ENCODE data around the gene KCNIP4.

KCNIP4 gene

DNA sequence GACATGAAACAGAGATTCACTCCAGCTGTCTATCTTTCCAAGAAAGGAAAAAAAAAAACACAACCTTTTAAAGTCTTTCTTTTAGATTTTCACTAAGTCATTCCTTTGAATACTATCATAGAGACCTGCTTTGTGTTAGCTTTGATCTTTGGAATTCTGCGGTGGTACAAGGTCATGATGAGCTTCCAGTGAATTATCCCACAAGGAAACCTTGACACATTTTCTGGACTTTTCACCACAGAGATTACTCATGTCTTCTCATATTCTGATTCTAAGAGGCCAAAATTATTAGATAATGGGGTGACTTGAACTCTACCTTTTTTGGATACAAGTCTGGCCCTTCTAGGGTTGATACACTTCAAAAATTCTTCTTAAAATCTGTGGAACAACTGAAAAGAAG is 1046.7 kb downstream of the KCNIP4 start:
- DNase-seq = no peak

DNA sequence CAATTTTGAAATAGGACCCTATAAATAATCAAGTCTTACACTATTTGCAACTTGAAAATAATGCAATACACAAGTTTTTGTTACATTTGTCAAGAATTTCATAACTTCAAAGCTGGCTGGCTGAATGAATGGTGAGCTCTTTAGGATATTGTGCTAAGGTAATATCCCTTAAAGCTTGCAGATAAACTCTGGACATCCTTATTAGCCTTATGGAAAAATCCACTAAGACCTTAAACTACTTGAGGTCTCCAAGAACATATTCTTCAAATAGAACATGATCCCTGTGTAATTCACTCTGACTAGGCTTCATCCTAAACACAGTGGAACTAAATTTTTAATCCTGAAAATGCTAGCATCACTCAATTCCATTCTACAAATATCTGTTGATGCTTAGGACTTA is 1049.0 kb downstream of the KCNIP4 start:
- no peak for DNase-seq

DNA sequence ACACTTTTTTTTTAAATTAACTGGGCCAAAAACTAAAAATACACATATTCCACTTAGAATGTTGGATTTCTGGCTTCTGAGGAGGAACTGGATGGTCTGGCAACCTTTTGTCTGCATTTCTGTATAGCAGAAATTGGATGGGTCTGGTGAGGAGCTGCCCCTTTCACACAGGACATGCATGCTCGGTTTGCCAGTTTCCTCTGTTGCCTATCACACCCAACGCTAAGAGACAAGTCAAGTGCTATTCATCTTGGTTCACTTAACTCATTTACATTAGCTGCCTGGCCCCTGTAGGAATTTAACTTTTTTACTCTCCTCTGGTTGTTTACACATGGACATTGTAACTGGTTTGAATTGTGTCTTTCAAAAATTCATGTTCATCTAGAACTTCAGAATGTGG is 1052.6 kb downstream of the KCNIP4 start:
- DNase-seq = no peak

DNA sequence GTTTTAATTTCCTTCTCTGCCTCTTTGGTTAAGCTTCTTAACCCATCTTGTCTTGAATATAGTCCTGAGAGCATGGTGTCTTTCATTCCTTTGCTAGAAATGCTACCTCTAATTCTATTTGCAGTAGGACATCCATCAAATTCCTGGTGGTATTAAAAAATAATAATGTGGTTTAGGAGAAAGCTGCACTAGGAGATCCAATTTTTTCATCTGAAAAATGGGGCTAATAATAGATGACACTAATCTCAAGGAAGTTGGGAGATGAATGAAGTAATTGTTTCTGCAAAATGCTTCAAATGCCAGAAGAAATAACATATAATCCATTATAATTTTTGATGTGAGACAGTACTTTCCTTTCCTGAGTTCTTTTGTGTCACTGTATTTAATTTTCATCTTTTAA is 1053.4 kb downstream of the KCNIP4 start:
- DNase-seq = no peak

DNA sequence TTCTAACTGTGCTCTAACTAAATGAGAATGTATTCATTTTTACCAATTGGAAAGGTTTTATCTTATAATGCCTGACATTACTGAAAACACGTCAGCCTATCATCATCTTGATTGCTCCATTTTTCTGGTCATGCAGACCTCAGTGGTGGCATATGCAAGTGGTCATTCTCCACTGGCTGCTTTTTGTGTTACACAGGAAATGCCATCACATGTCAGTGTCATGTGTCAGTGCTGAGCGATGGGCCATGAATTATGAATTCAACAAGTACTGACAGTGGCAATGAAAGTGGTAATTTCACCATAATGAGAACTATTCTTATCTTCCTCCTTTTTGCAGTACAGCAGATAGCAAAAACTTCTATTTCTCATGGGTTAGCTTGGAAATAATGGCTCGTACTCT is 1057.8 kb downstream of the KCNIP4 start:
- no peak for DNase-seq

DNA sequence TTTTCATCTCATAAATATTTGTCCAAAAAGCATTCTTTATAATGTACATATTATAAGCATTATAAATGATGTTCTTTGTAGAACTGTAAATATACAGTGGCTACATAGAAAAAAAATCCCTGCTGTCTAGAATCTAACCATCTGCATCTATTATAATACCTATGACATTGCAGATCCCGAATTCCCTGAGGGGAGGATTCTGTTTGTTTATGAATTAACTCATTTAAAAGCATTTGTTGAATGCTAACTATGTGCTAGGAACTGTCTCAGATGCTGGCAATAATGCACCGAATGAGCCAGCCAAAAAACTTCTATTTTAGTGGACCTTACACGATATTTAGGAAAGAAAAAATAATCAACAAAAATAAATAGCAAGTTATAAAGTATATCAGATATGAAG is 1058.7 kb downstream of the KCNIP4 start:
- DNase-seq = no peak

DNA sequence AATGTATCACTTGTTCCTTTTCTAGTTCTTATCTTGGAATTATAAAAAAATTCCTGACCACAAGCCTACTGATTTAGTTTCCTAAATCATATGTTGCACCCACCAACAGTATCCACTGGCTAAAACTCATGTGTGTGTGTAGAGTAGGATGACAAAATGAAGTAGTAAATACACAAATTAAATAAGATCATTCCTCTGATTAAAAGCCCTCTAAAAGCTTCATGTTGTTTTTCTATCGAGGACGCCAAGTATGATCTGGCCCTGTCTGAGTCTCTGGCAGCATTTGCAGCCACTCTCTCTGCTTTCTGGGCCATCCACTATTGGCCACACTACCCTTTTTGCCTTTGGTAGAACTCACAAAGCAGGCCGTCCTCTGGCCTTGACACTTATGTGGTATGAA is 1064.9 kb downstream of the KCNIP4 start:
- no peak for DNase-seq

DNA sequence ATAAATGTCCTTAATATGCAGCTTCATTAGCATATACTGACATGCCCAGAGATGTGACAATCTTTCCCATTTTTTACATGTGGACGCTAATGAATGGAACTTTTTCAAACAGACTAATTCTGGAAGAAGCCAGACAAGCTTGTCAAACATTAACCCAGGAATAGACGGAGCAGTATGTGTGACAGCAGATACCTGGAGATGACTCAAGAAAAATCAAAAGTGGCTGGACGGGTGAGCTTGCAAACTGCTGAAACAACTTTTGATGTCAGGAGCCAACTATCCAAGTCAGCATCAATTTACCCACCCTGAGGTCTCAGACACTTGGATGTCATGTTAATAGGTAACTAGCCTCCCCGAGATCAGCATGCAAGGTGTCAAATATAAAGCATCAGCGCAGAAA is 1065.3 kb downstream of the KCNIP4 start:
- DNase-seq = no peak

DNA sequence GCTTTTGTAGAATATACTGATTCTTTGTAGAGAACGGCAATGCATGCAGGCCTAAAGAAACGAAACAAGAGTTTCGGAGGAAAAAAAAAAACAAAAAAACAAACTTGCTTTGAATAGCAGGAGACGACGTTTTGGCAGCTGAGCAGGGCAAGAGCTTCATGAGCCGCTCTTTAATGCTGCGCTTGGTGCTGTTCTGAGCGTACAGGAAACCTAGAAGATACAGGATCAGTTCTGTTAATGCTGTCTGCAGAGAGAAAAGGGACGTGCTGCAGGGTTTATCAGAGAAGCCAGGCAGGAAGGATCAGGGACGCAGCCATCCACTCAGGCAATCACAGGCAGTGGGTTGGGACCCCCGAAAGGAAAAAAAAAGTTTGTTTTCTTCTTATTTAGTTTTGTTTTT is 1066.1 kb downstream of the KCNIP4 start:
- DNase-seq = no peak

DNA sequence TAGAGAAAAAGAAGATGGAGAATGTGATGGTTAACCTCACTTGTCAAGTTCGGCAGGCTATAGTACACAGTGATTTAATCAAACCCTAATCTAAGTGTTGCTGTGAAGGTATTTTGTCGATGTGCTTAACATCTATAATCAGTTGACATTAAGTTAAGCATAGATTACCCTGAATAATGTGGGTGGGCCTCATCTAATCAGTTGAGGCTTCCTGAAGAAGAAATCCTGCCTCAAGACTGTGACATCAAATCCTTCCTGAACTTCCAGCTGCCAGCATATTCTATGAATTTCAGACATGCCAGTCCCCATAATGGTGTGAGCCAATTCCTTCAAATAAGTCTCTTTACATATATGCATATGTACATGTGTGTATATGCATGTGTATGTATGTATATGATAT is 1066.9 kb downstream of the KCNIP4 start:
- DNase-seq = no peak

DNA sequence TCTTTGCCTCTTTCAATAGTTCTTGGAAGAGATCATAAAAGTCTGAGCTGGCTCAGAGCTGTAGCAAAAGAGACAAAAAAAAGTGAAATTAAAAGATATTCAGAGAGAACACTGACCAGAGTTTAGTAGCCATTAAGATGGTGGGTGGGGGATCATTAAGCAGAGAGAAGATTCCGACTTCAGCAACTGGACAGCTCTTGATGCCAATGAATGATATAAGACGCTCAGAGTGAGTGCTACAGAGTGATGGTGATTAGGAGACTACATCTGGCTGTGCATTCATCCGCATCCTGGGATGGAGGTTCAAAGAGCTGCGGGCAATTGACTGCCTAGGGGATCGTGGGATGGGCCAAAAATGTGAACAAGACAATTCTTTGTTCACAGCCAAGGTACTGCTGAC is 1069.8 kb downstream of the KCNIP4 start:
- no peak for DNase-seq

DNA sequence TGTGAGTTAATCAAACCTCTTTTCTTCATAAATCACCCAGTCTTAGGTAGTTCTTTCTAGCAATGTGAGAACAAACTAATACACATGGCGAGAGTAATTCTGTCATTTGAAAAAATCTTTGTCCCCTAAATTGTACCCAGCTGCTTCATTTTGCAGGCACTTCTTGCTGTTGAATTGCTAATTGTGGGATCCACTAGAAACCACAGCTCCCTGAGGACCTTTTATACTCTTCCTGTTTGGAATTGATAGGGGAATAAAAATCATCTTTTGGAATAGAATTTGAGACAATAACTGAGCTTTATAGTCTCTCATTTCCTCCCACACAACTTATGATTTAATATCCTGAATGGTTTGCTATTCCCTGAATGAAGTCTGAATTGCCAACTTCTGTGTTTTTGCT is 1078.1 kb downstream of the KCNIP4 start:
- DNase-seq = no peak

DNA sequence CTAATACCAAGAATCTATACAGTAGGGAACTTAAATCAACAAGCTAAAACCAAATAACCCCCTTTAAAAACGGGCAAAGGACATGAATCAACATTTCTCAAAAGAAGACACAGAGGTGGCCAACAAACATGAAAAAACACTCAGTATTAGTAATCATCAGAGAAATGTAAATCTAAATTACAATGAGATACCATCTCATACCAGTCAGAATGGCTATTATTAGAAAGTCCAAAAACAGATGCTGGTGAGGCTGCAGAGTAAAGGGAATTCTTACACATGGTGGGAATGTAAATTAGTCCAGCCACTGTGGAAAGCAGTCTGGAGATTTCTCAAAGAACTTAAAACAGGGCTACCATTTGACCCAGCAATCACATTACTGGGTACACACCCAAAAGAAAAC is 1080.5 kb downstream of the KCNIP4 start:
- DNase-seq = no peak

DNA sequence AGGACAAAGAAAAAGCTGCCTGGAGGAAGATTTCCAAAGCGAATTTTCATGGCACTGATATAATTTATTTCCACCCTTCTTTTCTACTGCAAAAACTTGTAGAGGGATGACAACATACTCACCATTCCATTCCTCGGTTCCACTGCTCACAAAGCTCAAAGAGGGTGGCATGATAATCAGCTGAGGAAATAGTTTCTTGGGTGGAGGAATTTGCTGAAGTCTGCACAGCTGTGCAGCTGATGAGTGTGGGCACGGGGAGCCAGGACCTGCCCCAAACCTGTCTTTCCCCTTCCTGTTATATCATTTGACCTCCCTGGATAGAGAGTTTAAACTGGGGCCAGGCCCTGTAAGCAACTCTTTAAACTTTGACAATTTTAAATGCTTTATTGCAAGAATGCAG is 1087.7 kb downstream of the KCNIP4 start:
- DNase-seq = no peak

DNA sequence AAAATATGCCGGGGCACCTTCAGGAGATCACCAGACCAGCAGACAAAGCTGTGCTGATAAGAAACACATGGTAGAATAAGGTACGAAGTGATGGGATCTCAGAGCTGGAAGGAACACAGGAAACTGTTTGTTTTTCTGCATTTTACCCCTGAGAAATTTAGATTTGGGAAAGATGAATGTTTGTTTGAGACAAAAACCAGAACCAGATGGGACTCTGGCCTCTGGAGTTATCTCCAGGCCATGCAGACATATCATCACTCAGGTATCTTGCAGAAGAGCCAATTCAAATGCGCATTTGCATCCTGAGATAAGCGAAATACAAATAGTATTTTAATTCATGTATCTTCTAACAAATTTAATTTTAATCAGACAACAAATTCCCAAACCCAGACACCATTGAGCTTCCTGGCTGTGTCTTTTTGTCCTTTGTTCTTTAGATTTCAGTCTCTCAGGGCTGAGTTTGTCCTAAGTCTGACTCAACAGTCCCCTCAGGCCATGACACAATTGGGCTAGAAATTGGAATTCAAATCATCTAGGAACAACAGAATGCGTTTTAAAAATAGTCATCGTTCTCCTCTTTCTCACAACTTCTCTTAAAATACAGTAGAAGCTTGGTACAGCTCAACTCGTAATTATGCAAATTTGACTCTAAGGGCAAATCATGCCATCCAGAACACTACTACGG is 1089.3 kb downstream of the KCNIP4 start:
- DNase-seq = no peak

DNA sequence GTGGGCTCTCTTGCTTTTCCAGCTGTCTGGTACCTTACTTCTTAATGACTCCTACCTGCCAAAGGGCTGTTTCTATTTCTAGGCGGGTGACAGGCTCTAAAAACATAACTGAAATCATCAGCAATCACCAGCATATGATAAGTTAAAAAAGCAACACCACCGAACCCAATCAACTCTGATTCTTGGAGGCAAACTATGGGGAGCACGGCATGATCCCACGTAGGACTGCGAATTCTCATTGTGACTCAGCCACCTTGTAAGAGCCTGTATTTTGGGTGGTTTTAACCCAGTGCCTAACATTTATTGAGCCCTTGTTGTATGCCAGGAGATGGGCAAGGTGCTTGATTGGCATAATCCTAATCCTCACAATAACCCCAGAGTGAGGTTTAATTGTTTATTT is 1091.5 kb downstream of the KCNIP4 start:
- no peak for DNase-seq

DNA sequence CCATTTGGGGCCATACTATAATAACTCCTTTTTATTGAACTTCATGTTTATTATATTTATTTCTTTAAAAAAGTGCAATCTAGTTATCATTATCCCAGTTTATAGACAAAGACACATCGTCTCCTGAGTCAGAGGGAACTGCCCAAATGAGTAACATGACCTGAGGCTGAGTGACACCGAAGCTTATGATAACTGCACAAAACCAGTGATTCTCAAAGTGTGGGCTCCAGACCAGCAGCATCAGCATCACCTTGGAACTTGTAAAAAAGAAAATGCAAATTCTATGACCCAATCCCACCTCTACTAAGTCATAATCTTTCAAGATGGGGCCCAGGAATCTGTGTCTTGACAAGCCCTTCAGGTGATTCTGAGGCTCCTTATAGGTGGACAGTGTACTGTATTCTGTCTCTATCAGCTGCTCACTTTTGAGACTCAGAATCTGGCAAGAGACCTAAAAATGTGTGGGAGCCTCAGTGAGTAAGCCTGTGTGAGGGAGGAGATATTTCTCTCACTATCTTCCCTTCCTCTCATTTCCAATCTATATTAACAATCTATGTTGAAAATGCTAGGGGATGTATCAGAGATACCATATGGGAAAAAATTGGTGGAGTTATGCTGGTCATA is 1101.3 kb downstream of the KCNIP4 start:
- no peak for DNase-seq

DNA sequence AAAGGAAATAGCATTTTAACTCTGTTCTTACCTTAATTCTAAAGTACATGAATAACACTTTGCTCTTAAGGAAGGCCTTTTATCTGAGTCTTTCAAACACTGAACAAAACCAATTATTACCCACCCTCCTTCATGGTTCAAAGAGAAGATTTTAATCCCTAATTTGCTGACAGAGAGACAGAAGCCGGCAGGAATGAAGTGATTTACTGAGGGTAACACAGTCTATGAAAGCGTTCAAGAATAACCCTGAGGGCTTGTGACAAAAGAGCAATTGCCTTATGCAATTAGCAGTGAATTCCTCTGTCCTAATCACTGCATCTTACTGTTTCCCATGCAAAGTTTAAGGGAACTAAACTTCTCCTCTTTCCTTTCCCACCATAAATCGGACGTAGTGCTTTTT is 1104.3 kb downstream of the KCNIP4 start:
- no peak for DNase-seq

DNA sequence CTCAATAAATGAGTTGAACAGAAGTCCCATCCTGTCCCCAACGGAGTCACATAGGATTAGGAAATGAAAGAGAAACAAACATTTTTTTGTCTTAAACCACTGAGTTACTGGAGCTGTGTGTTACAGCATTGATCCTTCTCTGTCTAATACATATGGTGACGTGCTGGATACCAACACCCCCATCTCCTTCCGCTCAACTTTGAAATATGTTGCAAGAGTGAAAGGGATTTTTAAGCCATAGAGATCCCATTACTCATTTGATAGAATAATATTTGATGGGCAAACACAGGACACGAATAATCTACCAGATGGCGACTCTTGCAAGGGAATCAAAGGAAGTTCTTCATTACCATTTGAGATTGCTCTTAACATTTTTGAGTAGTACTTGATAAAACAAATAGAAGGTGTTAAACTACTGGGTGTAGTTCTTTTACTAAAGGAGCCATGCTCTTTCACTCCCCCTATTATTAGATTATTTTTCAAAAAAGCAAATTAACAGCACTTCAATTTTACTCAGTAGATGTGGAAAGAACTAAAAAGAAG is 1107.9 kb downstream of the KCNIP4 start:
- DNase-seq = no peak

DNA sequence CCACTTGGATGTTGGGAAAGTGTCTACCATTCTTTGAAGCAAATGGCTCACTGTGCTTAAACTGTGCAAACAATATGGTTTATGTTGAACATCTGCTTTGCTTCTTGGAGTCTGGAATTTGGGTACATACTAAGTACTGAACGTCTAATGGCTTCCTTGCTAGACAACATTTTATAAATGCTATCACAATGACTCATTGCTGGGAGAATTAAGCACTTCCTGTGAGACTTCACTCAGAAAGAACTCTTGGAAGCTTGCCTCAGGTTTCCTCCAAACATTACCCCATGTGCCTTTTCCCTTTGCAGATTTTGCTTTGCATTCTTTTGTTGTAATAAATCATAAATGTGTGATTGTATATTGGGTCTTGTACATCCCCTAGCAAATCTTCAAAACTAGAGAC is 1108.6 kb downstream of the KCNIP4 start:
- DNase-seq = no peak

DNA sequence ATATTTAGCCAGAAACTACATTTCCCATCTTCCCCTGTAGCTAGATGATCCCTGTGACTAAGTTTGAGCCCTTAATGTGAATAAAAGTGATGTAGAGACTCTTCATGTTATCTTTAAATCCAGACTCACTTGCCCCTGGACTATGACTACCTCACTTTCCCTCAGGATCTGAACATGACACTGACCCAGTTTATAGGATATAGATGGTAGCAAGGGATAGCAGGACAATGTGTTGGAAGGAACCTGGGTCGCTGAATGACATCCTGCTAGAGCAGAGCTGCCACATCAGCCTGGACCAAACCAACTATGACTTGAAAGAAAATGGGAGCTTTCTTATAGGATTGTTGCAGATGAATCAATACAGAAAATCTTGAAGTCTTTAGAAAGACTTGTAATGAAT is 1110.1 kb downstream of the KCNIP4 start:
- DNase-seq = no peak

DNA sequence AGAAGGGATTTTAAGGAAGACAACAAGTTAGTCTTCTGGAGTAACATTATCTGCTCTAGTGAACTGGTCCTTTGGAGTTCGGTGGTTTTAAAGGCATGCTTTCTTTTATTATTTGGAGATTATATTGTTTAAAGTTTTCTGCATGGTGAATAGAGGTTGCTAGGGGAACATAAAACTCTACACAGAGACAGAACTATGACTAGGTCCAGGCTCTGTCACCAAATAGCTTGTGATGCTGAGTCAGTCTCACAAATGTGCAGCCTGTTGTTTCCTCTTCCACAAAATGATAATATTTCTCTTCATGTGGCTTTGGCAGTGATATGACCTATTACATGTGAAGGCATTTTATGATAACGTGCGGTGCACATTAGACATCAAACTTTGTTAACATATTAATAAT is 1115.7 kb downstream of the KCNIP4 start:
- DNase-seq = no peak

DNA sequence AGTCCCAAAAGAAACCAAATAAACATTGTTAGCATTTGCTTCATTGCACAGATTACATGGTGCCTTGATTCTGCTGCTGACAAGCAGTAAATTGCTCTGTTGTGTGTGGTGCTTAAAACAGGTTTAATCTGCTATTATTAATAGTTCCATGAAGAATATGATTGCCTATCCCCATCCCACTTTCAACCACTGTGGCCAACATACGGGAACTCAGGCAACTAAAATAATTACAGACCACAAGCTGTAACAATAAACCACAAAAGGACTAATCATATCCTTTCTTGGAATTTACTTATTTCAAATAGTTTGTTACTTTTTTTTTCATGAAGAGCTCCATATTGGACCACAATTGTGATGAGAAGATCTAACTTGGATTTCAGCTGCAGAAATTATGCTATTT is 1116.8 kb downstream of the KCNIP4 start:
- no peak for DNase-seq

DNA sequence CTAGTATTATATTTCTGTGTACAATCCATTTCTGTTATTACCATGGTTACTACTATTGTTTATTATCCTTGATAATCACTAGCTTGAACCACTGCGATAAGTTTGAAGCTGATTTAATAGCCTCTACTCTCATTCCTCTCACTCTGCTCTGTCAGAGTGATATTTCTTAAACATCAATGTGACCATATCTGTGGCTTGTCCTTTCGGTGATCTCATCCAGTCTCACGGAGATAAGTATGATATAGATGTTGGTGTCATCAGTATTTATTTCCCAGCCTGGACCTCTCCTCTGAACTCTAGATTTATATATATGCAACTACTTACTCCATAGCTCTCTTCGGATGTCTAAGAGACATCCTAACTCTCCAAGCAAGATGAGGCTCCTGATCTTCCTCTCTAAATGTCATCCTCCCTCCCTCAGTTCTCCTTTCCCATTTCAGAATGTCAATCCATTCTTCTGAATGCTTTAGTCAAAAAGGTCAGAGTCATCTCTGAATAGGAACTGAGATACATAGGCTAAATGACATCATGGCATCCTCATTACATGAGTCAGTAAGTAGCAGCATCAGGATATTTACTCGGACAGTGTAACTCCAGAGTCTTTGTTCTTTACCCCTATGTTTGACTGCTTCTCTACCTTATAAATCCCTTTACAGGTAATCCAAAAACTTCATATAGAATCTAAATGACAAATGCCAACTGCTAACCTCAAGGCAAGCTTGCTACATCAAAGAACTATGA is 1118.8 kb downstream of the KCNIP4 start:
- no peak for DNase-seq
